HG02588 (cell line): ENCODE measurements around the gene TRAPPC10.

Experiments used
- ATAC-seq: cut with Tn5 transposase; IDR thresholded peaks from one replicate; pipeline ENCODE4 v1.9.1; 2021; ENCODE audit warnings: mild to moderate bottlenecking, moderate library complexity; ENCODE audit not compliant: unreplicated experiment

Gene TRAPPC10

GRCh38 chr21:43982489-43983078, 29.5 kb upstream of the TRAPPC10 start:
- ATAC-seq = no peak

GRCh38 chr21:43983390-43983789, 28.7 kb upstream of the TRAPPC10 start:
- no peak for ATAC-seq

GRCh38 chr21:43983860-43984420, 28.2 kb upstream of the TRAPPC10 start:
- no peak for ATAC-seq

- ATAC-seq = no peak
Observed at GRCh38 chr21:43984905-43985689, 27.0 kb upstream of the TRAPPC10 start.

GRCh38 chr21:43985690-43986251, 26.3 kb upstream of the TRAPPC10 start:
- no peak for ATAC-seq

- no peak for ATAC-seq
Observed at GRCh38 chr21:43986544-43987451, 25.3 kb upstream of the TRAPPC10 start.

- no peak for ATAC-seq
Observed at GRCh38 chr21:43987509-43987908, 24.6 kb upstream of the TRAPPC10 start.

- no peak for ATAC-seq
Observed at GRCh38 chr21:43988016-43988415, 24.1 kb upstream of the TRAPPC10 start.

- ATAC-seq = no peak
Observed at GRCh38 chr21:43988506-43989230, 23.4 kb upstream of the TRAPPC10 start.

GRCh38 chr21:43989401-43989800, 22.7 kb upstream of the TRAPPC10 start:
- no peak for ATAC-seq

- ATAC-seq = no peak
Observed at GRCh38 chr21:43991447-43991991, 20.6 kb upstream of the TRAPPC10 start.

GRCh38 chr21:43992121-43992520, 20.0 kb upstream of the TRAPPC10 start:
- ATAC-seq = no peak

- ATAC-seq = no peak
Observed at GRCh38 chr21:43993420-43993934, 18.6 kb upstream of the TRAPPC10 start.

- ATAC-seq = no peak
Observed at GRCh38 chr21:43994085-43994484, 18.0 kb upstream of the TRAPPC10 start.

GRCh38 chr21:43994646-43995045, 17.5 kb upstream of the TRAPPC10 start:
- ATAC-seq = no peak

- ATAC-seq = no peak
Observed at GRCh38 chr21:43995521-43996105, 16.5 kb upstream of the TRAPPC10 start.

- ATAC-seq = no peak
Observed at GRCh38 chr21:43997766-43998742, 14.1 kb upstream of the TRAPPC10 start.

- ATAC-seq = no peak
Observed at GRCh38 chr21:44000360-44000759, 11.7 kb upstream of the TRAPPC10 start.
